ENCODE results near the gene HPGDS. TPM values are rescaled to one million over a fixed set of nuclear protein-coding genes. Genes with fewer than 3 reads are reported as not detected.
A peak's percentile ranks its signal among the peaks of the same experiment; 100 is the strongest.

The HPGDS gene
- total and polyA plus RNA-seq, 2 of the 13 experiments (the other 11 are each of a cell fraction or from before 2014, with no cell fraction given): not detected

- no peaks in the 10 kb centered on the region for H3K79me2 ChIP-seq (ENCODE audit: insufficient read depth, low read length)
- H3K4me1 ChIP-seq (ENCODE audit: insufficient read depth, low read length): no peaks in the 10 kb centered on the region
- in situ Hi-C loops (cut with HindIII; ENCODE audit: extremely low pct_ligation_motif_present, low pct_unique_long_range_greater_than_20kb): no loop called here
- no peak overlapping the region for H3K27ac ChIP-seq (ENCODE audit: extremely low read length, insufficient read depth, low read length)
- WGBS (ENCODE audit: low lambda C conversion rate): 93% methylated on average over 2 of the region's 2 CpGs
- peaks cover 3 to 28% of the 10 kb centered on the region in 2 experiments for H3K36me3 ChIP-seq (replicated peaks in 1 of 2; ENCODE audit: control insufficient read depth in 1 of 2, insufficient read depth in 2 of 2, low read length in 2 of 2)
- ChIA-PET CTCF (ENCODE audit: low intra/inter-chr PET ratio, low total read pairs) (no interaction called here), POLR2A (no interaction called here)
- H3K4me3 ChIP-seq (replicated peaks in 1 of 3; ENCODE audit: insufficient read depth in 1 of 3, low read depth in 2 of 3, low read length in 3 of 3): no peak overlapping the region
- no peak overlapping the region for H3K9ac ChIP-seq (ENCODE audit: insufficient read depth, low read depth, low read length)
- intact Hi-C loops (cut with micrococcal nuclease; ENCODE audit: unreplicated experiment): no loop called here
- no peak for DNase-seq (ENCODE audit: low spot score)
- H4K20me1 ChIP-seq (ENCODE audit: insufficient read depth, low read length): no peaks in the 10 kb centered on the region
- H3K9me3 ChIP-seq (ENCODE audit: low read length): no peaks in the 10 kb centered on the region
- FAIRE-seq: no peak
- H2AFZ ChIP-seq (ENCODE audit: low read length): no peak overlapping the region
- no peaks in the 10 kb centered on the region for H3K27me3 ChIP-seq (ENCODE audit: control insufficient read depth in 1 of 2, insufficient read depth in 2 of 2, low read length in 2 of 2)
- no TSS peak for BruUV-seq (replicated peaks)
- H3K4me2 ChIP-seq (ENCODE audit: low read depth, low read length): no peak overlapping the region
- TF ChIP-seq ZNF484 (CRISPR knock-in tag; IDR thresholded peaks at IDR 0.05; ENCODE audit: borderline replicate concordance, low read depth): no peak
- TF ChIP-seq CBFB (CRISPR knock-in tag; IDR thresholded peaks at IDR 0.05): no peak
- no peak for TF ChIP-seq NFE2L2 (IDR thresholded peaks at IDR 0.05; ENCODE audit: low read length)
- TF ChIP-seq ZBTB44 (CRISPR knock-in tag; IDR thresholded peaks at IDR 0.05): no peak
- no peak for TF ChIP-seq KLF11 (CRISPR knock-in tag; IDR thresholded peaks at IDR 0.05)
- ATAC-seq: peak; percentile 30; the same call in 1 of the 3 replicates
Observed at GRCh38 chr4:94290245-94290644, 52.4 kb downstream of the HPGDS start.

DNA sequence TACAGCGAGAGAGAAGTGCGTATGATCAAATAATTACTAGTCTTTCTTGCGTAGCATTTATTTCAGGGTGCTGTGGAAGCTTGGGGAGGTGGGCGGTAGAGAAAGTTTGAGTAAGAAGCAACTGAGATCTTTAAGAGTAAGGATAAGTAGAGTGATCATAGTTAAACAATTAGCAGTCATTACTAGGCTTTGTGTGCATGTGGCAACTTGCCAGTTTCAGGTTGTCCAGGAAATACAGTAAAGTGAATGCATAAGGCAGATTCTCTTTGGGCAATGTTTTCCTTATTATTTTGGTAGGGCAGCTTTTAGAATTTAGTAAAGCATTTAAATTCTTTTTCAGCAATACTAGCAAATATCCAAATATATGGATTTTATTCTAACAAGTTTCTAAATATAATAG lies 57.0 kb downstream of the HPGDS start:
- Histone ChIP-seq H3K27me3 (ENCODE audit: control insufficient read depth in 1 of 2, insufficient read depth in 2 of 2, low read length in 2 of 2) (no peaks in the 10 kb centered on the region; a peak in 1 of 5 replicates), H3K79me2 (ENCODE audit: insufficient read depth, low read length) (no peaks in the 10 kb centered on the region), H2AFZ (ENCODE audit: low read length) (no peak overlapping the region), H3K27ac (ENCODE audit: extremely low read length, insufficient read depth, low read length) (no peak overlapping the region), H3K36me3 (replicated peaks in 1 of 2; ENCODE audit: control insufficient read depth in 1 of 2, insufficient read depth in 2 of 2, low read length in 2 of 2) (peaks cover 8 to 54% of the 10 kb centered on the region in 2 experiments), H3K4me2 (ENCODE audit: low read depth, low read length) (no peak overlapping the region), H4K20me1 (ENCODE audit: insufficient read depth, low read length) (no peaks in the 10 kb centered on the region), H3K9me3 (ENCODE audit: low read length) (no peaks in the 10 kb centered on the region), H3K4me1 (ENCODE audit: insufficient read depth, low read length) (no peaks in the 10 kb centered on the region), H3K4me3 (replicated peaks in 1 of 3; ENCODE audit: insufficient read depth in 1 of 3, low read depth in 2 of 3, low read length in 3 of 3) (no peak overlapping the region), H3K9ac (ENCODE audit: insufficient read depth, low read depth, low read length) (no peak overlapping the region)
- BruUV-seq (replicated peaks): no TSS peak
- ChIA-PET POLR2A (no interaction called here), CTCF (ENCODE audit: low intra/inter-chr PET ratio, low total read pairs) (no interaction called here)
- no peak for FAIRE-seq
- WGBS (ENCODE audit: low lambda C conversion rate): 98% methylated on average over 4 of the region's 4 CpGs
- in situ Hi-C loops (cut with HindIII; ENCODE audit: extremely low pct_ligation_motif_present, low pct_unique_long_range_greater_than_20kb) (no loop called here), intact Hi-C loops (cut with micrococcal nuclease; ENCODE audit: unreplicated experiment) (no loop called here)
- no peak for ATAC-seq
- DNase-seq (ENCODE audit: low spot score): no peak
- no peak for TF ChIP-seq NR2C2 (CRISPR knock-in tag; IDR thresholded peaks at IDR 0.05; ENCODE audit: borderline replicate concordance)
- TF ChIP-seq ZNF660 (CRISPR knock-in tag; IDR thresholded peaks at IDR 0.05; ENCODE audit: borderline replicate concordance, low read depth): no peak
- no peak for TF ChIP-seq SIX4 (CRISPR knock-in tag; IDR thresholded peaks at IDR 0.05)
- TF ChIP-seq BCL6 (CRISPR knock-in tag; IDR thresholded peaks at IDR 0.05): no peak
- TF ChIP-seq RBM22 (optimal IDR thresholded peaks at IDR 0.05; ENCODE audit: low read length): no peak
- no peak for TF ChIP-seq TBP (CRISPR knock-in tag; IDR thresholded peaks at IDR 0.05)
- no peak for TF ChIP-seq BRD4 (CRISPR knock-in tag; IDR thresholded peaks at IDR 0.05)
- no peak for TF ChIP-seq ELF3 (CRISPR knock-in tag; IDR thresholded peaks at IDR 0.05)
- no peak for TF ChIP-seq SMYD3 (CRISPR knock-in tag; IDR thresholded peaks at IDR 0.05)
- TF ChIP-seq CAMTA2 (CRISPR knock-in tag; IDR thresholded peaks at IDR 0.05; ENCODE audit: borderline replicate concordance): no peak
- TF ChIP-seq HNRNPLL (IDR thresholded peaks at IDR 0.05; ENCODE audit: low read depth, low read length, poor library complexity, severe bottlenecking): no peak
- TF ChIP-seq AGO2 (optimal IDR thresholded peaks at IDR 0.05; ENCODE audit: low read depth, low read length): no peak
- TF ChIP-seq SALL1 (CRISPR knock-in tag; IDR thresholded peaks at IDR 0.05): no peak
- TF ChIP-seq HNRNPUL1 (IDR thresholded peaks at IDR 0.05; ENCODE audit: low read depth, low read length): no peak
- TF ChIP-seq ZNF34 (CRISPR knock-in tag; IDR thresholded peaks at IDR 0.05; ENCODE audit: borderline replicate concordance): no peak

Measured in HepG2 (cell line).